ENCODE results near the gene PGAM2. TPM values are rescaled to one million over a fixed set of nuclear protein-coding genes. Genes with fewer than 3 reads are reported as not detected.
"Not testable (repeated sequence)": the region's sequence is repeated elsewhere in the genome, so short reads cannot be mapped to it uniquely, and the experiment has no call there.

Gene PGAM2
- total RNA-seq, 2 donors from 2014 or later: 0.92 TPM; not detected in 1

- Mint-ChIP-seq H3K4me3 (no peak overlapping the region), H3K27me3 (no peaks in the 10 kb centered on the region), H3K27ac (peak overlapping the region; percentile 72), H3K4me1 (peaks cover 40% of the 10 kb centered on the region), H3K36me3 (ENCODE audit: low read depth) (peaks cover 3% of the 10 kb centered on the region)
- no peaks in the 10 kb centered on the region for H3K9me3 ChIP-seq (ENCODE audit: control insufficient read depth, low read length, poor library complexity, severe bottlenecking)
- ATAC-seq: no peak
- DNase-seq: no peak
Measured at GRCh38 chr7:44051611-44052220, 13.7 kb downstream of the PGAM2 start.

- no peak for DNase-seq
- H3K27me3 Mint-ChIP-seq: no peaks in the 10 kb centered on the region
- peak overlapping the region; percentile 72 for H3K27ac Mint-ChIP-seq
- no peak for ATAC-seq
- H3K9me3 ChIP-seq (ENCODE audit: control insufficient read depth, low read length, poor library complexity, severe bottlenecking): no peaks in the 10 kb centered on the region
- H3K4me1 Mint-ChIP-seq: peaks cover 46% of the 10 kb centered on the region
- peaks cover 7% of the 10 kb centered on the region for H3K36me3 Mint-ChIP-seq (ENCODE audit: low read depth)
- no peak overlapping the region for H3K4me3 Mint-ChIP-seq
Measured at GRCh38 chr7:44050915-44051560, 14.3 kb downstream of the PGAM2 start.

- DNase-seq (no peak), ATAC-seq (no peak)
- Mint-ChIP-seq H3K27me3 (no peaks in the 10 kb centered on the region), H3K36me3 (ENCODE audit: low read depth) (peaks cover 7% of the 10 kb centered on the region), H3K27ac (peak overlapping the region; percentile 99), H3K4me3 (no peak overlapping the region), H3K4me1 (peaks cover 50% of the 10 kb centered on the region)
- H3K9me3 ChIP-seq (ENCODE audit: control insufficient read depth, low read length, poor library complexity, severe bottlenecking): no peaks in the 10 kb centered on the region
Measured at GRCh38 chr7:44050121-44050914, 15.0 kb downstream of the PGAM2 start.

GRCh38 chr7:44048031-44048795 is 17.2 kb downstream of the PGAM2 start:
- peaks cover 4% of the 10 kb centered on the region for H3K36me3 Mint-ChIP-seq (ENCODE audit: low read depth)
- ATAC-seq (no peak), DNase-seq (no peak)
- H3K4me1 Mint-ChIP-seq: peaks cover 55% of the 10 kb centered on the region
- no peaks in the 10 kb centered on the region for H3K9me3 ChIP-seq (ENCODE audit: control insufficient read depth, low read length, poor library complexity, severe bottlenecking)
- peak overlapping the region; percentile 71 for H3K4me3 Mint-ChIP-seq
- no peaks in the 10 kb centered on the region for H3K27me3 Mint-ChIP-seq
- H3K27ac Mint-ChIP-seq: peak overlapping the region; percentile 99

- peaks cover 50% of the 10 kb centered on the region for H3K4me1 Mint-ChIP-seq
- peak overlapping the region; percentile 99 for H3K27ac Mint-ChIP-seq
- ATAC-seq (peak; percentile 70), DNase-seq (peak in 1 of 3 donors; percentile 28)
- H3K4me3 Mint-ChIP-seq: peak overlapping the region; percentile 95
- no peaks in the 10 kb centered on the region for H3K9me3 ChIP-seq (ENCODE audit: control insufficient read depth, low read length, poor library complexity, severe bottlenecking)
- no peaks in the 10 kb centered on the region for H3K27me3 Mint-ChIP-seq
- peaks cover 4% of the 10 kb centered on the region for H3K36me3 Mint-ChIP-seq (ENCODE audit: low read depth)
Measured at GRCh38 chr7:44046321-44047061, 18.9 kb downstream of the PGAM2 start.

- Mint-ChIP-seq H3K4me1 (peaks cover 47% of the 10 kb centered on the region), H3K27me3 (no peaks in the 10 kb centered on the region), H3K27ac (peak overlapping the region; percentile 99), H3K4me3 (peak overlapping the region; percentile 95), H3K36me3 (ENCODE audit: low read depth) (peaks cover 4% of the 10 kb centered on the region)
- H3K9me3 ChIP-seq (ENCODE audit: control insufficient read depth, low read length, poor library complexity, severe bottlenecking): no peaks in the 10 kb centered on the region
- ATAC-seq (peak; percentile 5), DNase-seq (no peak)
Measured at GRCh38 chr7:44045226-44046014, 19.9 kb downstream of the PGAM2 start.

GRCh38 chr7:44044315-44045225 is 20.8 kb downstream of the PGAM2 start, which contains the start of gene DBNL:
TSS of gene DBNL (plus strand) at chr7:44044702. CDS start at chr7:44044738, 36 bp downstream.
- peak within 1 kb of the TSS; percentile 95 for H3K4me3 Mint-ChIP-seq
- peak within 1 kb of the TSS; percentile 99 for H3K27ac Mint-ChIP-seq
- DNase-seq (peak; percentile 78 to 82 (median 80)), ATAC-seq (peak; percentile 65)
- peaks cover 40% of the 10 kb centered on the region for H3K4me1 Mint-ChIP-seq
- no peaks in the 10 kb centered on the region for H3K27me3 Mint-ChIP-seq
- no peaks in the 10 kb centered on the region for H3K9me3 ChIP-seq (ENCODE audit: control insufficient read depth, low read length, poor library complexity, severe bottlenecking)
- H3K36me3 Mint-ChIP-seq (ENCODE audit: low read depth): peaks cover 4% of the 10 kb centered on the region

GRCh38 chr7:44043902-44044301 is 21.5 kb downstream of the PGAM2 start:
- Mint-ChIP-seq H3K4me3 (peak overlapping the region; percentile 95), H3K36me3 (ENCODE audit: low read depth) (peaks cover 4% of the 10 kb centered on the region), H3K27ac (peak overlapping the region; percentile 99), H3K4me1 (peaks cover 43% of the 10 kb centered on the region), H3K27me3 (no peaks in the 10 kb centered on the region)
- no peak for ATAC-seq
- no peaks in the 10 kb centered on the region for H3K9me3 ChIP-seq (ENCODE audit: control insufficient read depth, low read length, poor library complexity, severe bottlenecking)
- DNase-seq: no peak

- DNase-seq: no peak
- H3K27ac Mint-ChIP-seq: no peak overlapping the region
- ATAC-seq: no peak
- peaks cover 4% of the 10 kb centered on the region for H3K36me3 Mint-ChIP-seq (ENCODE audit: low read depth)
- H3K9me3 ChIP-seq (ENCODE audit: control insufficient read depth, low read length, poor library complexity, severe bottlenecking): no peaks in the 10 kb centered on the region
- peaks cover 33% of the 10 kb centered on the region for H3K4me1 Mint-ChIP-seq
- H3K27me3 Mint-ChIP-seq: no peaks in the 10 kb centered on the region
- peak overlapping the region; percentile 21 for H3K4me3 Mint-ChIP-seq
Measured at GRCh38 chr7:44042221-44042620, 23.1 kb downstream of the PGAM2 start.

- peak; percentile 68 for ATAC-seq
- H3K4me3 Mint-ChIP-seq: peak overlapping the region; percentile 89
Measured at GRCh38 chr7:44040493-44040891, 24.9 kb downstream of the PGAM2 start.

More at GRCh38 chr7:44040493-44040891, 24.9 kb downstream of the PGAM2 start:
- Mint-ChIP-seq H3K27ac (peak overlapping the region; percentile 67), H3K4me1 (peaks cover 17% of the 10 kb centered on the region)
- not testable (repeated sequence) for H3K27me3 Mint-ChIP-seq; H3K36me3 Mint-ChIP-seq (ENCODE audit: low read depth); H3K9me3 ChIP-seq (ENCODE audit: control insufficient read depth, low read length, poor library complexity, severe bottlenecking)
- peak; percentile 50 to 67 (median 57) for DNase-seq
